ENCODE results near the gene SH3BGR.

- TF ChIP-seq CTCF (IDR thresholded peaks at IDR 0.05; ENCODE audit: extremely low read depth in 1 of 2, insufficient read depth in 1 of 2, low read depth in 1 of 2, low read length in 2 of 2) (no peak), POLR2AphosphoS5 (IDR thresholded peaks at IDR 0.05; ENCODE audit: insufficient read depth, low read depth, low read length) (no peak), EZH2 (IDR thresholded peaks at IDR 0.05; ENCODE audit: borderline replicate concordance, low read depth, low read length, severe bottlenecking) (no peak), POLR2A (IDR thresholded peaks at IDR 0.05; ENCODE audit: low read depth, low read length) (no peak)
Observed at GRCh38 chr21:39447264-39447663, 4.5 kb upstream of the SH3BGR start.

All from endothelial cell of umbilical vein (primary cell).